H1 (cell line): Measurements from ENCODE around the gene MYLK. TPM values are rescaled to one million over a fixed set of nuclear protein-coding genes. Genes with fewer than 3 reads are reported as not detected.
"Not testable (repeated sequence)": the region's sequence is repeated elsewhere in the genome, so short reads cannot be mapped to it uniquely, and the experiment has no call there.

Experiments used
- CTCF ChIA-PET: fragments of 300-600 bp; sonication (Branson Sonifier 250); formaldehyde crosslinking; loops from one replicate; lab custom pipeline; 2021; ENCODE audit not compliant: partially characterized antibody; lab: Charles Lee
- POLR2A ChIA-PET: fragments of 300-600 bp; sonication (Branson Sonifier 250); formaldehyde crosslinking; loops from one replicate; lab custom pipeline; 2021; ENCODE audit warnings: inconsistent platforms; ENCODE audit not compliant: partially characterized antibody; lab: Charles Lee
- DNase-seq, 2 experiments: peaks; one replicate each; pipeline versions ENCODE4 v3.0.0 to v3.0.0-alpha.2; 2010 to 2022; ENCODE audit warnings: low spot score in 2 of 2, low read depth in 1 of 2, mixed read lengths in 1 of 2
- FAIRE-seq: peaks from 2 replicates; lab custom pipeline; 2011; peaks lifted over from hg19 to GRCh38; lab: Jason Lieb, UNC
- H2AFZ ChIP-seq: 2 replicates; pipeline ENCODE4 v1.8.1; 2012; ENCODE audit warnings: low read length, inconsistent platforms
- H2AK5ac ChIP-seq: 2 replicates; pipeline ENCODE4 v1.6.1; 2013; ENCODE audit warnings: low read depth, low read length
- H2BK120ac ChIP-seq: replicated peaks from 2 replicates; pipeline ENCODE3; 2013; ENCODE audit warnings: low read depth, low read length, inconsistent platforms
- H2BK12ac ChIP-seq: 2 replicates; pipeline ENCODE4 v1.6.1; 2013; ENCODE audit warnings: low read depth, low read length
- H2BK15ac ChIP-seq: 2 replicates; pipeline ENCODE4 v1.6.1; 2013; ENCODE audit warnings: low read length
- H2BK20ac ChIP-seq: 2 replicates; pipeline ENCODE4 v1.6.1; 2013; ENCODE audit warnings: low read length
- H2BK5ac ChIP-seq: 2 replicates; pipeline ENCODE4 v1.6.1; 2013; ENCODE audit warnings: low read depth, low read length
- H3K14ac ChIP-seq: 2 replicates; pipeline ENCODE4 v1.6.1; 2013; ENCODE audit warnings: inconsistent platforms; ENCODE audit not compliant: insufficient read length
- H3K18ac ChIP-seq: 2 replicates; pipeline ENCODE4 v1.6.1; 2013; ENCODE audit warnings: low read length; ENCODE audit errors: extremely low read depth
- H3K23ac ChIP-seq: 2 replicates; pipeline ENCODE4 v1.6.1; 2013; ENCODE audit warnings: inconsistent platforms; ENCODE audit not compliant: insufficient read length
- H3K23me2 ChIP-seq: 2 replicates; pipeline ENCODE4 v1.6.1; 2013; ENCODE audit warnings: low read depth, low read length
- H3K27ac ChIP-seq: 2 replicates; pipeline ENCODE4 v1.6.1; 2011; ENCODE audit warnings: low read depth, low read length, inconsistent platforms
- H3K27me3 ChIP-seq, 4 experiments: replicated peaks in 1 of 4; 1 replicate in 1 of 4; 2 replicates in 3 of 4; pipeline versions ENCODE4 v1.6.1 to v1.8.1; 2011 to 2013; ENCODE audit warnings: low read length in 3 of 4, mild to moderate bottlenecking in 3 of 4, inconsistent platforms in 2 of 4, mixed read lengths in 2 of 4, moderate library complexity in 1 of 4; ENCODE audit not compliant: control insufficient read depth in 3 of 4, insufficient read depth in 3 of 4; ENCODE audit errors: extremely low read depth in 1 of 4
- H3K36me3 ChIP-seq, 4 experiments: 2 replicates each; pipeline versions ENCODE4 v1.6.1 to v1.8.1; 2011 to 2013; ENCODE audit warnings: mild to moderate bottlenecking in 4 of 4, low read length in 3 of 4, moderate library complexity in 2 of 4, control low read depth in 1 of 4, inconsistent platforms in 1 of 4; ENCODE audit not compliant: insufficient read depth in 4 of 4, control insufficient read depth in 2 of 4
- H3K4ac ChIP-seq: replicated peaks from 2 replicates; pipeline ENCODE3; 2013; ENCODE audit warnings: low read length, low read depth, mixed read lengths, inconsistent platforms; ENCODE audit not compliant: insufficient read length
- H3K4me1 ChIP-seq, 4 experiments: replicated peaks in 1 of 4; 1 replicate in 1 of 4; 2 replicates in 3 of 4; pipeline versions ENCODE4 v1.6.1 to v1.8.1; 2011 to 2013; ENCODE audit warnings: low read length in 3 of 4, inconsistent platforms in 2 of 4, mixed read lengths in 1 of 4; ENCODE audit not compliant: insufficient read depth in 4 of 4, control insufficient read depth in 3 of 4
- H3K4me2 ChIP-seq, 2 experiments: 2 replicates each; pipeline versions ENCODE4 v1.6.1 to v1.8.1; 2011 to 2013; ENCODE audit warnings: low read depth in 2 of 2, low read length in 2 of 2, control low read depth in 1 of 2, inconsistent platforms in 1 of 2, mild to moderate bottlenecking in 1 of 2; ENCODE audit not compliant: insufficient read depth in 1 of 2
- H3K4me3 ChIP-seq, 4 experiments: fragments of 200-600, 300-600 bp in 1 of 4; sonication (generic), shearing (Covaris generic), sonication (Bioruptor Twin) in 1 of 4; 2 replicates each; pipeline versions ENCODE4 v1.5.1 to v1.8.1; 2011 to 2016; ENCODE audit warnings: low read length in 4 of 4, low read depth in 3 of 4, control low read depth in 2 of 4, inconsistent platforms in 2 of 4, mild to moderate bottlenecking in 2 of 4, mixed read lengths in 1 of 4, moderate library complexity in 1 of 4; ENCODE audit not compliant: insufficient read depth in 2 of 4; ENCODE audit errors: extremely low read depth in 1 of 4
- H3K56ac ChIP-seq: replicated peaks from 2 replicates; pipeline ENCODE3; 2013; ENCODE audit warnings: low read depth, mild to moderate bottlenecking, mixed read lengths, low read length, inconsistent platforms; ENCODE audit not compliant: insufficient read length
- H3K79me1 ChIP-seq: 2 replicates; pipeline ENCODE4 v1.6.1; 2013; ENCODE audit warnings: low read depth, low read length, control low read depth
- H3K79me2 ChIP-seq, 2 experiments: 2 replicates each; pipeline versions ENCODE4 v1.6.1 to v1.8.1; 2012 to 2013; ENCODE audit warnings: low read length in 2 of 2, mild to moderate bottlenecking in 2 of 2, inconsistent platforms in 1 of 2; ENCODE audit not compliant: insufficient read depth in 2 of 2, control insufficient read depth in 1 of 2
- H3K9ac ChIP-seq, 4 experiments: replicated peaks in 1 of 4; 1 replicate in 1 of 4; 2 replicates in 3 of 4; pipeline versions ENCODE4 v1.6.1 to v1.8.1; 2011 to 2013; ENCODE audit warnings: low read depth in 3 of 4, low read length in 3 of 4, control low read depth in 2 of 4, mild to moderate bottlenecking in 2 of 4, moderate library complexity in 2 of 4, inconsistent platforms in 1 of 4; ENCODE audit errors: extremely low read depth in 1 of 4
- H3K9me3 ChIP-seq, 2 experiments: 2 replicates each; pipeline versions ENCODE4 v1.6.1 to v1.8.1; 2012 to 2013; ENCODE audit warnings: mild to moderate bottlenecking in 2 of 2, moderate library complexity in 2 of 2, control low read depth in 1 of 2, inconsistent platforms in 1 of 2, low read depth in 1 of 2, low read length in 1 of 2, mixed read lengths in 1 of 2; ENCODE audit not compliant: insufficient read depth in 2 of 2
- H4K20me1 ChIP-seq, 2 experiments: replicated peaks in 1 of 2; 2 replicates each; pipeline versions ENCODE3 to v1.8.1; 2011 to 2013; ENCODE audit warnings: inconsistent platforms in 2 of 2, low read length in 2 of 2, mild to moderate bottlenecking in 1 of 2; ENCODE audit not compliant: insufficient read depth in 2 of 2, control insufficient read depth in 1 of 2
- H4K5ac ChIP-seq: 2 replicates; pipeline ENCODE4 v1.6.1; 2013; ENCODE audit warnings: low read length, low read depth, mixed read lengths, inconsistent platforms; ENCODE audit not compliant: insufficient read length
- H4K8ac ChIP-seq: 2 replicates; pipeline ENCODE4 v1.8.0; 2013; ENCODE audit warnings: mild to moderate bottlenecking, moderate library complexity, low read length, inconsistent platforms; ENCODE audit not compliant: insufficient read depth; ENCODE audit errors: extremely low read depth
- H4K91ac ChIP-seq: replicated peaks from 2 replicates; pipeline ENCODE3; 2013; ENCODE audit warnings: low read length, mixed read lengths, inconsistent platforms; ENCODE audit not compliant: insufficient read length
- WGBS, 2 experiments: shearing (Covaris generic) in 1 of 2; methylation state at CpG; one replicate each; pipeline versions ENCODE4 v1.1.6 to v1.1.7; 2013 to 2015; ENCODE audit warnings: low lambda C conversion rate in 2 of 2, mixed read lengths in 2 of 2, inconsistent platforms in 1 of 2, low coverage in 1 of 2, missing lambda C conversion rate in 1 of 2; ENCODE audit not compliant: insufficient replicate concordance in 2 of 2, insufficient coverage in 1 of 2, insufficient read length in 1 of 2; ENCODE audit errors: extremely low coverage in 1 of 2, missing lambda C conversion rate in 1 of 2; 5-methylcytosine and 5-hydroxymethylcytosine counted together
- polyA plus RNA-seq, 7 experiments: library from polyadenylated mRNA; depleted of rRNA in 3 of 7; stranded (reverse) in 5 of 7; unstranded in 2 of 7; fragments of >200 nt in 5 of 7; fragments of 200-250 nt in 2 of 7; gene quantifications; 1 replicate in 5 of 7; 2 replicates in 1 of 7; 4 replicates in 1 of 7; pipeline versions ENCODE4 v1.2.1 to v1.2.3, GENCODE V29; 2011 to 2013; ENCODE audit warnings: missing spikeins in 2 of 7, mixed read lengths in 2 of 7
- total RNA-seq: library from RNA; stranded (reverse); fragmentation: NEBNext Ultra II Directional; extraction: Animal tissue kit (Norgen Biotek cat#: 25700); gene quantifications from 2 replicates; pipeline ENCODE4 v1.2.1, GENCODE V29; 2021

The MYLK gene
- total and polyA plus RNA-seq, 2 of the 8 experiments (the other 6 are each of a cell fraction or from before 2014, with no cell fraction given) = 11.6 to 21.3 TPM

DNA sequence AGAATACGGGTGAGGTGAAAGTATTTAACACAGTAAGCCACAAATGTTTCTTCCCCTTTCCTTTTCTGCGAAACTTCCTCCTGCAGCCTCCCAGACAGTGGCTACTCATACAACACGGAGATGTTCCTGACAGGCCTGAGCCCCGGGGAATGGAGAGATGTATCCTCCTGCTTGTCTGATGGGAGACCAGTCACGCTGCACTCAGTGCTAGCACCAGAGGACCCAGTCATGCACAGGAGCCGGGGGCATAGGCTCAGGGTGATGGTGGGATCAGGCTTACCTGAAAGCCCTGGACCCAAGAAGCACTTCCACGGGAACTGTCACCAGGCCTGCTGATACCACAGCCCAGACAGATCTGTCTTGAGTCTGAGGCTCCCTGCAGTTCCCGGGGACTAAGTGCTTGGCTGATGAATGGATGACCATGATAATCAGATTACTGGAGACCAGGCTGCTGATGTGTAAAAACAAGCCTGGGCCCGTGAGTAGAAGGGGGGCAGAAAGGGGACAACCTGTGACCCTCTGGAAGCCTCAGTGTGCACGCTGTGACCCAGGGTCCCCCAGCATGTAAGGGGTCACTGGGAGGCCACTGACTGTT is 162.9 kb downstream of the MYLK start:
- H2AK5ac ChIP-seq, DNase-seq, H2BK120ac ChIP-seq, FAIRE-seq, H4K5ac ChIP-seq, H2AFZ ChIP-seq, H3K36me3 ChIP-seq, H4K8ac ChIP-seq, H4K91ac ChIP-seq, H2BK5ac ChIP-seq, H3K79me1 ChIP-seq, H3K9ac ChIP-seq, H3K27me3 ChIP-seq, H3K4me2 ChIP-seq, H2BK20ac ChIP-seq, H3K14ac ChIP-seq, H3K18ac ChIP-seq, H3K27ac ChIP-seq, H3K9me3 ChIP-seq, H3K4me3 ChIP-seq, H3K4ac ChIP-seq, H3K79me2 ChIP-seq, H3K23ac ChIP-seq, H3K23me2 ChIP-seq, H4K20me1 ChIP-seq, H2BK12ac ChIP-seq, H2BK15ac ChIP-seq, H3K4me1 ChIP-seq, H3K56ac ChIP-seq: not testable (repeated sequence)
- POLR2A ChIA-PET = interaction anchor here (1.2 kb wide), 1 partner anchor 69 kb away, joined by 3 read pairs; no protein-coding TSS in a partner anchor
- CTCF ChIA-PET = interaction anchor here (3.2 to 51.6 kb wide), 6 partner anchors 7 to 78 kb away, joined by 14 to 1463 read pairs (median 59); no protein-coding TSS in a partner anchor
- WGBS, 2 experiments = 92% methylated on average over 8 of the region's 10 CpGs; no CpG with 5 or more reads in 1 of the 2 experiments
